GM12892 (cell line): ENCODE results near the gene KRTAP5-7.

Experiments
- DNase-seq: peaks from one replicate; pipeline ENCODE4 v3.0.0; 2011; ENCODE audit not compliant: insufficient read length
- FAIRE-seq: peaks from 2 replicates; lab custom pipeline; 2011; peaks lifted over from hg19 to GRCh38; lab: Jason Lieb, UNC
- POLR2A ChIP-seq: IDR thresholded peaks from 2 replicates; pipeline ENCODE4 v1.6.1; 2011; ENCODE audit warnings: low read depth, low read length, control low read depth
- POLR2AphosphoS5 ChIP-seq: IDR thresholded peaks from 2 replicates; pipeline ENCODE4 v1.6.1; 2011; ENCODE audit warnings: low read depth, low read length, control low read depth
- TAF1 ChIP-seq: IDR thresholded peaks from 2 replicates; pipeline ENCODE4 v1.6.1; 2011; ENCODE audit warnings: low read depth, mild to moderate bottlenecking, control low read depth, low read length, borderline replicate concordance

KRTAP5-7 gene

GRCh38 chr11:71499125-71499524 lies 27.9 kb upstream of the KRTAP5-7 start:
- no peak for DNase-seq

GRCh38 chr11:71499546-71499945 lies 27.5 kb upstream of the KRTAP5-7 start:
- DNase-seq = no peak
- no peak for TF ChIP-seq TAF1
- TF ChIP-seq POLR2A = no peak
- no peak for TF ChIP-seq POLR2AphosphoS5
- no peak for FAIRE-seq

More at GRCh38 chr11:71499125-71499524, 27.9 kb upstream of the KRTAP5-7 start:
- TF ChIP-seq POLR2AphosphoS5 (no peak), TAF1 (no peak), POLR2A (no peak)
- no peak for FAIRE-seq

- no peak for DNase-seq
- no peak for FAIRE-seq
- TF ChIP-seq POLR2AphosphoS5 = no peak
- TF ChIP-seq TAF1 = no peak
- TF ChIP-seq POLR2A = no peak
Observed at GRCh38 chr11:71500601-71501021, 26.5 kb upstream of the KRTAP5-7 start.

GRCh38 chr11:71501071-71501985 lies 25.7 kb upstream of the KRTAP5-7 start:
- TF ChIP-seq TAF1 (no peak), POLR2A (no peak), POLR2AphosphoS5 (no peak)
- FAIRE-seq = no peak
- no peak for DNase-seq

GRCh38 chr11:71502026-71502425 lies 25.0 kb upstream of the KRTAP5-7 start:
- FAIRE-seq (no peak), DNase-seq (no peak)
- TF ChIP-seq TAF1 (no peak), POLR2A (no peak), POLR2AphosphoS5 (no peak)

GRCh38 chr11:71502871-71503435 lies 24.1 kb upstream of the KRTAP5-7 start:
- DNase-seq = no peak
- TF ChIP-seq POLR2A = no peak
- TF ChIP-seq TAF1 = no peak
- no peak for TF ChIP-seq POLR2AphosphoS5
- FAIRE-seq = no peak

GRCh38 chr11:71504531-71504930 lies 22.5 kb upstream of the KRTAP5-7 start:
- FAIRE-seq (no peak), DNase-seq (no peak)
- TF ChIP-seq POLR2A (no peak), TAF1 (no peak), POLR2AphosphoS5 (no peak)

- no peak for DNase-seq
- no peak for TF ChIP-seq POLR2A
- TF ChIP-seq POLR2AphosphoS5 = no peak
- TF ChIP-seq TAF1 = no peak
- FAIRE-seq = no peak
Observed at GRCh38 chr11:71505001-71505400, 22.1 kb upstream of the KRTAP5-7 start.

- no peak for TF ChIP-seq TAF1
- no peak for TF ChIP-seq POLR2AphosphoS5
- no peak for TF ChIP-seq POLR2A
- no peak for DNase-seq
- no peak for FAIRE-seq
Observed at GRCh38 chr11:71505781-71506180, 21.3 kb upstream of the KRTAP5-7 start.

- TF ChIP-seq TAF1 (no peak), POLR2A (no peak), POLR2AphosphoS5 (no peak)
- no peak for FAIRE-seq
- DNase-seq = no peak
Observed at GRCh38 chr11:71507102-71507501, 20.0 kb upstream of the KRTAP5-7 start.

GRCh38 chr11:71518506-71519471 lies 8.3 kb upstream of the KRTAP5-7 start:
- DNase-seq = no peak
- FAIRE-seq = no peak
- TF ChIP-seq POLR2AphosphoS5 (no peak), POLR2A (no peak), TAF1 (no peak)
